Effector CD8-positive, alpha-beta T cell (primary cell): ENCODE measurements around the gene FSTL4.

Experiments
- DNase-seq: peaks from one replicate; lab custom pipeline; 2025; lab: John Stamatoyannopoulos, UW
- total RNA-seq, 4 experiments: gene quantifications; one replicate each; lab custom pipeline; 2026; lab: John Stamatoyannopoulos, UW

FSTL4 gene
- total RNA-seq: 0 reads per million in 4 experiments

- no peak for DNase-seq
Observed at GRCh38 chr5:133612249-133612860, at the start of gene FSTL4. Gene FSTL4 (minus strand): TSS chr5:133612541.

- DNase-seq: no peak
Observed at GRCh38 chr5:133661389-133661788, 49.0 kb upstream of the FSTL4 start.

DNA sequence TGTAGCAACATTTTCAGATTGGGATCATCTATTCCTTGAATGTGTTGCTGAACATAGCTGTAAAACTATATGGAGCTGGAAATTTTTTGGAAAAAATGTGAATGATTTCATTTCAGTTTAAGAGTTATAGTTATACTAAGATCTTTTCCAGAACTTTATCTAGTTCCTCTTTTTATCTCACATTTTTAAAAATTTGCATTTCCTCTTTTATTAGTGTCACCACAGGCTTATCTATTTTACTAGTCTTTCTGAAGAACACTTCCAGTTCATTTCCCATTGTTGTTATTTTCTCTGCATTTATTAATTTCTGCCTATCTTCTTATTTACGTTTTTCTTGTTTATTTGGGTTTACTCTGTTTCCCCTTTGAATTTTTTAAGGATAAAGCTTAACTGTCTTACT, 46.0 kb upstream of the FSTL4 start:
- DNase-seq: no peak

GRCh38 chr5:133657036-133657435, 44.7 kb upstream of the FSTL4 start:
- DNase-seq: no peak

DNA sequence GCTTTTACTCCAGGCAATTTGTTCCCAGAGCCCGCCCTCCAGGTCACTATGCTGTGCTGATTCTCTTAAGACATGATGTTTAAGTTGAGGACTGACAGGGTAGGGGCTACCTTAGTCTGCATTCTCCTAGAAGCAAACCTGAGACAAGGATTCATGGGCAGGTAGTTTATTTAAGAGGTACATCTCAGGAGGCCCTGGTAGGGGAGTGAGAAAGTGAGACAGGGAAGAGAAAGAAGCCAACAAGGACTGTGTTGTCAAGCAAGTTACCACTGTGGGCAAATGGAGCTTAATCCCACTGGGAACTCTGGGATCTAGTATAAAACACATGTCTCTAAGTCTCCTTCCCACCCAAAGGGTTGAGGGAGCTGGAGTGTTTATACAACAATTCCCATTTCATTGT, 43.6 kb upstream of the FSTL4 start:
- DNase-seq: no peak

GRCh38 chr5:133653760-133654049, 41.4 kb upstream of the FSTL4 start:
- no peak for DNase-seq

DNA sequence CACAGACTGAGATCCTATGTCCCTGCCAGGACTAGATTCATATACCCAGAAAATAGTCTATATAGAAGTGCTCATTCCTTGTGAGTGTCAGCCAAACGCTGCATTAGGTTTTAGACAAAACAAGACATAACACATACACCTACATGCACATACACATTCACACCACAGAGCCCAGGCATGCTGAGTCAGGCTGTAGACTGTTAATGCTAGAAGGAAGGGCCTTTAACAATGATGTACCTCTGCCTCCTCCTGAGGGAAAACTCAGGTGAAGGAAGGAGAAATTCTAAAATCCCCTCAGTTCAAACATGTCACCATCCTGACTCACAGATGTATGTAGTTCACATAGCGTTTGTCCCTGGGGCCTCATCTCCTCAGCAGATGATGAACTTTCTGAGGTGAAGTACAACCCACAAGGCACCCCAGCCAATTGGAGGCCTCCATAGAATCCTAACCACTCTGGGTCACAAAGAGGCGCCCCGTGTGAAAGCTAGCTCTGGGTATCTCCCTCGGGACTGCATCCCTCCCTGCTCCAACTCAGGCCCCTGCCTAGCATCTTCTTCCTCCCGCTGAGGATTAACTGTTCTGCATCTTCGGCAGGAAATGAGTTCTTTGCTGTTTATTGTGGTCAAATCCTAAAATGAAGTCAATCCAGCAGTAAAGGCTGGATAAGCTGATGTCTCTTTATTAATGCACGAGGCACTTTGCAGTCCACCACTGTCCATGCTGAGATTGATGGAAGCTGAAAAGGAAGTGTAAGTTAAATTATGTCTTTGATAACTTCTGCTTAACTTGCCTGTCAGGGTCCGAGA, 40.8 kb upstream of the FSTL4 start:
- DNase-seq: no peak

DNA sequence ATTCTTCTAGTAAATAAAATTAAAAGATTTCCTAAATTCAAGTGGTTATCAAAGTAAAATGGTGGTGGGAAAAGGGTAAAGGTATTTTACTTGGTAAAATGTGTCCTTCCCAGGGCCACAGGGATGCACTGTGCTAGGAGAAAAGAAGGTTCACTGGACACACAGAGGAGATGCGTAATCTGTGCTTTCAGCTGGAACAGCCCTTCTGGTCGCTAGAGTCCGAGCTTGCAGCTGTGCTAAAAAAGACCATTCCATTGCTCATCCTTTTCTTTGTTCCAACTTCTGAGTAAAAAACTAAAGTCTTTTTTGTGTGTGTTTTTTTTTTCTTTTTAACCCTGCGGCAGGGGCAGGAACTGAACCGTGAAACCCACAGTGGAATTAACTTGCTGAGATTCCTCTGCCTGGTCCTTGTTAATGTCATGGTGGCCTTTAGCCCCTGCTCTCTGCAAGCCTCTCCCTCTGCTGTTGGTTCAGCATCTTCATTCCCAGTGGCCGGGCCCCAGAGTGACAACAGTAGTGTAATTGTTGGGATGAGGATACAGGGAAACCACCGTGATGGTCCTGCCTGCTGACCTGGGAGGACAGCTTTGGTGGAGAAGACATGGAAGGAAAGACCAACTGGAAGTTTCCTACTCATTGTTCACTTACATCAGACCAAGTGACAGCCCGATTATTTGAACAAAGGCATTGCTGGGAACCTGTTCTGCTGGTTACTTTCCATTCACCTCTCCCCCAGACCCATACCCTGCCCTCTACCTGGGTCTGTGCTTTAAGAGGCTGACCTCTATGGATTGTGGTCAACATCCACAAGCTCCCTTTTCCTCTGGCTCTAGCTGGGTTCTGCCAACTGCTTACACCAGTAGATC, 31.9 kb upstream of the FSTL4 start:
- no peak for DNase-seq

DNA sequence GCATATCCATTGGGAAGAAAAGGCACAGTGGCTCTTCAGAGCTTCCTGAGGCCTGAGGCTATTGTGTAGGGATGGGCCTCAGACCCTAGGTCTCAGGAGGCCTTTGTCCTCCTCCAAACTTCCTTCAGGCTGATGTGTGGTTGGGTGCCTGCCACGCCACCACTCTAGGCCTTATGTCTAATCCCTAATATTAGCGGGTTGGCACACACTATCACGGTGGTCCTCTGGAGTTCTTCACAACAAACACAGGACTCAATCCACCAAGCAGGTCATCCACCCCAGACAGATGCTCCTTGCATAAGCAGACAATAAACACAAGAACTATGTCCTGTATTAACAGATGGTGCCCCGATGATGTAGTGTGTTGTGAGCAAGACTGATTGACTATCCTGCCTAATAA, 31.0 kb upstream of the FSTL4 start:
- DNase-seq: no peak

DNA sequence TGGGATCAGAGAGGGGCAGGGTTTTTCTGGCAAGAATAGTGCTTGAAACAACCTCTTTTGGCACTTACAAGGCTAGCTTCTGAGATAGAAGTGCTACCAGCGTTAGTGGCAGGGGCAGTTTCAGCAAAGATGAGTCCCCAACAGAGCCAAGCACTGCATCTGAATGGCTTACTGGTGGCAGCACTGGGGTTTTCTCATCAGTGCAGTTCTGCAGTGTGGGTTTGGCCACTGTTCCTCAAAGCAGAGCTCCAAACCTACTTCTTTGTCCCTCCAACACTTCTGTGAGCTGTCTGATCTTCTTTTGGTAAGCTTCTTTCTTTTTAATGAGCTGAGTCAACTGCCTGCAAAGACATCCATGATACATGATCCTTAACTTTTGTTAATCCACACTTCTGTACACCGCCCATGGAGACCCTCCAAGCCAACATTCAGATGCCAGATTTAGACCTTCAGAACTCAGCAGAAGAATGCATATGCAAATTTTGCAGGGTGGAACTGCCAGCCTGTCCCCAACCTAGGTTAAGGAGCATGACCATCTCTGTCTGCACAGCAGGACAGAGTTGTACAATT, 29.9 kb upstream of the FSTL4 start:
- no peak for DNase-seq

DNA sequence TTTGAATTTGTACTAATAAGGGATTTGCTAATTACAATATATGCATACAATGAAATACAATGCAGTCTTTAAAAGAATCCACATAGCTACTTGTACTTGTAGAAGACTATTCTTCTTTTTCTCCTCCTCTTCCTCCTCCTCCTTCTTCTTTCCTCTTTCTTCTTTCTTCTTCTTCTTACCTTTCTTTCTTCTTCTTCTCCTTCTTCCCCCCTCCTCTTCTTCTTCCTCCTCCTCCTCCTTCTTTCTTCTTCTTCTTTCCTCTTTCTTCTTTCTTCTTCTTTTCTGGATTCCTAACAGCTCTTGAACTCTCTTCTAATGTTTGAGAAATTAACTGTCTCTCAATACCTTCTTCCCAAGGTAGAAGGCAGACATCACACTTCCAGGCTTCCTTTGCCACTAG, 29.3 kb upstream of the FSTL4 start:
- DNase-seq: no peak

DNA sequence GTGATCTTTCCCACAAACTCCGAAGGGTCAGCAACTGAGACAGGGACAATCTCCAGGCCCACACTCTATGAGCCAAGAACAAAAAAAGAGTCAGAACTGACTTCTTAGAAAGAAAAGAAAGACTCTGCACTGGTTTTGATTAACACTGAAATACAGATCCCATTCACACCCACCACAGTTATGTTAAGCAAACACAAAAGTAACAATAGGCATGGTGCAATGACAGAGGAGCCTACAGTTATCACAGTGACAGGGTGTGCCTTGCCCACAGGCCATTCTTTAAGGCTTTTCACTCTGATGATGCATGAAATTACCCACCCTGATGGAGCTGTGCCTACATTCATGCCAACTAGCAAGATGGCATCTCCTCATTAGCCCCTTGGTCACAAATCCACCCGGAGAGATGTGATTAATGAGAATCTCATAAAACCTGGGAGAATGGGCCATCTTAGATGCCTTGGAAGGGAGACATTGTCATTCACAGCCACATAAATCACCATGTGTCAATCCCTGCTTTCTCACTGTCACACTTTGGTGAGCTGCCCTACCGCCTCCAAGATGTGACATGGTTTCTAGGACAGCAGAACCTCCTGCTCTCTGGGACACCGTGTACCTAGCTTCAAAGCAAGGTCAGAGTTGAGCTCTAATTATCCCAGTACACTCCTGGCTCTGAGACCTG, 27.6 kb upstream of the FSTL4 start:
- no peak for DNase-seq

DNA sequence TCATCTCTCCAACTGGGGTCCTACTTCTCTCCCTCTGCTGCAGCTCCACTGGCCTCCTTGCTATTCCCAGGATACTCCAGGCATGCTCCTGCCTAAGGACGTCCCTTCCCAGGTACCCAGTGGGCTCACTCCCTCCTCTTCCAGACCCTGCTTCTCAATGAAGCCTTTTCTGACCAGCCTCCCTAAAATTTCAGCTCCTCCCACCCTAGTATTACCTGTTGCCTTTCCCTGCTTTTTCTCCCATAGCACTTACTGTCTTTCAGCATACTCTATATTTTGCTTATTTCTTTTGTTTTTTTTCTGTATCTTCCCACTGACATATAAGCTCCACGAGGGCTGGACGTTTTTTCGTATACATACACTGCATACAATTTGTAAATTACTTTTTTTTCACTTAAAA, 26.1 kb upstream of the FSTL4 start:
- DNase-seq: no peak

- DNase-seq: no peak
Observed at GRCh38 chr5:133637206-133637605, 24.9 kb upstream of the FSTL4 start.

- no peak for DNase-seq
Observed at GRCh38 chr5:133635051-133635450, 22.7 kb upstream of the FSTL4 start.

DNA sequence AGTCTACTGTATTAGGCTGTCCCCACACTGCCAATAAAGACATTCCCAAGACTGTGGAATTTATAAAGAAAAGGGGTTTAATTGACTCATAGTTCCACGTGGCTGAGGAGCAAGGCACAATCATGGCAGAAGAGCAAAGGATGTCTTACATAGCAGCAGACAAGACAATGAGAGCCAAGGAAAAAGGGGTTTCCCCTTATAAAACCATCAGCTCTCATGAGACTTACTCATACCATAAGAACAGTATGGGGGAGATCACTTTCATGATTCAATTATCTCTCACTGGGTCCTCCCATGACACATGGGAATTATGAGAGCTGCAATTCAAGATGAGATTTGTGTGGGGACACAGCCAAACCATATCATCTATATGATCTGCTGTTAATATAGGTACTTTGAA, 14.8 kb upstream of the FSTL4 start:
- DNase-seq: no peak

GRCh38 chr5:133624316-133624715, 12.0 kb upstream of the FSTL4 start:
- DNase-seq: no peak

GRCh38 chr5:133618141-133618540, 5.8 kb upstream of the FSTL4 start:
- no peak for DNase-seq

DNA sequence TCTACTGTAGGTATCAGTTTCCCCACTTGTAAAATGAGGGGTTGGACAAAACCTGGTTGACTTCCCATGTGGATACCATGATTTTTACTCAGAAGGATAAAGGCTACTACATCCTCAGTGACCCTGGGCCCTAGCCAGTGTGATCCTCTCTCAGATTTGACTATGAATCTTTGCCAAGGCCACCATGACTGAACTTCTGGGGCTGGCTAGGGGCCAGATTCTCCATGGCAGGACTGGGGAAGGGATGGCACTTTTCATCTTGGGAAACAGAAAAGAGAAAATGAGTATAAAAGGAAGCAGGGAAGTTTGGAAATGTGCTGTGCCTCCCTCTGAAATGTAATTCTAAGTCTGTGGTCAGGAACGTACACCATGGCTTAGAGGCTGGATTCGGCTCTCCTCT, 1.4 kb upstream of the FSTL4 start:
- no peak for DNase-seq

DNA sequence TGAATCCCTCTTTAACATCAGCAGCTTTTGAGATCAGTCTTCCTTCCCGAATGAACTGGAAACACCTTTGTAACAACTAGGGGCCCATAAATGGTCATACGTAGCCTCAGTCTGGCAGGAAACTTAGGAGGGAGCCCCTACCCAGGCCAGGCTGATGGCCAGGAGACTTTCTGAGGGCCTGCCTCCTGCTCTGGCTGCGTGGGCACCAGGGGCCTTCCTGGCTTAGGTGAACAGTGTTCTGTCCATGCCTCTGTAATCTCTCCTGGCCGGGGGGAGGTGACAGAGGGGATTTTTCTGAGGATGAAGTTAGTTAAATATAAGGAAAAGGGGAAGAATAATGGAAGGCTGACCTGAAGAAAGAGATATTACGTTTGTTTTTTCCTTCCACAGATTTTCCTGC, 843 bp upstream of the FSTL4 start:
- DNase-seq: no peak

- no peak for DNase-seq
Observed at GRCh38 chr5:133611357-133612248, 738 bp downstream of the FSTL4 start.
